Endothelial cell of umbilical vein (primary cell): ENCODE data around the gene CRYBG3. TPM values are rescaled to one million over a fixed set of nuclear protein-coding genes. Genes with fewer than 3 reads are reported as not detected.

Experiments
- BruUV-seq: library from RNA; stranded (reverse); fragments of 400-500 nt; replicated peaks from 2 replicates; lab custom pipeline; 2021; lab: Mats Ljungman, UMichigan
- CTCF ChIA-PET: fragments of 300-600, 350-600 bp; sonication (Branson Sonifier 250); formaldehyde crosslinking; loops from one replicate; lab custom pipeline; 2021; ENCODE audit warnings: antibody characterized with exemption, inconsistent platforms; lab: Charles Lee
- POLR2A ChIA-PET: fragments of 300-600, 350-600 bp; sonication (Branson Sonifier 250); formaldehyde crosslinking; loops from one replicate; lab custom pipeline; 2021; ENCODE audit warnings: antibody characterized with exemption, inconsistent platforms; lab: Charles Lee
- DNase-seq: peaks from one replicate; pipeline ENCODE4 v3.0.0-alpha.2; 2011; ENCODE audit warnings: low read depth, low spot score
- FAIRE-seq: peaks from 2 replicates; lab custom pipeline; 2011; peaks lifted over from hg19 to GRCh38; lab: Jason Lieb, UNC
- H2AFZ ChIP-seq: 2 replicates; pipeline ENCODE4 v1.6.0; 2012; ENCODE audit warnings: low read depth, low read length, control low read depth, inconsistent platforms
- H3K27ac ChIP-seq: 2 replicates; pipeline ENCODE4 v1.5.1; 2011; ENCODE audit warnings: low read depth, mild to moderate bottlenecking, control low read depth, low read length, moderate library complexity; ENCODE audit not compliant: insufficient read depth
- H3K27me3 ChIP-seq, 2 experiments: 2 replicates each; pipeline versions ENCODE4 v1.6.0 to v1.6.1; 2011; ENCODE audit warnings: low read length in 2 of 2, mixed read lengths in 1 of 2; ENCODE audit not compliant: control insufficient read depth in 2 of 2, insufficient read depth in 2 of 2
- H3K36me3 ChIP-seq, 2 experiments: 2 replicates in 1 of 2; 3 replicates in 1 of 2; pipeline ENCODE4 v1.5.1; 2011; ENCODE audit warnings: low read length in 2 of 2, mild to moderate bottlenecking in 1 of 2, moderate library complexity in 1 of 2; ENCODE audit not compliant: control insufficient read depth in 2 of 2, insufficient read depth in 2 of 2; ENCODE audit errors: extremely low read depth in 1 of 2
- H3K4me1 ChIP-seq: 3 replicates; pipeline ENCODE4 v1.5.1; 2011; ENCODE audit warnings: mild to moderate bottlenecking, low read length; ENCODE audit not compliant: control insufficient read depth, insufficient read depth; ENCODE audit errors: extremely low read depth
- H3K4me2 ChIP-seq: 2 replicates; pipeline ENCODE4 v1.6.1; 2011; ENCODE audit warnings: low read length, control low read depth, mixed read lengths; ENCODE audit not compliant: insufficient read depth
- H3K4me3 ChIP-seq, 3 experiments: fragments of 200-600 bp in 1 of 3; sonication (generic), shearing (Covaris generic) in 1 of 3; replicated peaks in 1 of 3; 2 replicates each; pipeline ENCODE4 v1.5.1; 2011 to 2016; ENCODE audit warnings: control low read depth in 3 of 3, low read length in 3 of 3, mild to moderate bottlenecking in 2 of 3, inconsistent platforms in 1 of 3, low read depth in 1 of 3, moderate library complexity in 1 of 3; ENCODE audit not compliant: insufficient read depth in 1 of 3
- H3K79me2 ChIP-seq: 2 replicates; pipeline ENCODE4 v1.6.0; 2012; ENCODE audit warnings: low read length, inconsistent platforms; ENCODE audit not compliant: control insufficient read depth, insufficient read depth
- H3K9ac ChIP-seq: replicated peaks from 2 replicates; pipeline ENCODE3; 2011; ENCODE audit warnings: low read length, control low read depth; ENCODE audit not compliant: insufficient read depth; ENCODE audit errors: extremely low read depth
- H3K9me1 ChIP-seq: replicated peaks from 3 replicates; pipeline ENCODE4 v1.6.0; 2011; ENCODE audit warnings: mild to moderate bottlenecking, low read length; ENCODE audit not compliant: control insufficient read depth, insufficient read depth; ENCODE audit errors: extremely low read depth
- H3K9me3 ChIP-seq: replicated peaks from 2 replicates; pipeline ENCODE4 v1.5.1; 2012; ENCODE audit warnings: low read length, inconsistent platforms; ENCODE audit not compliant: control insufficient read depth, insufficient read depth
- H4K20me1 ChIP-seq: replicated peaks from 2 replicates; pipeline ENCODE3; 2011; ENCODE audit warnings: mild to moderate bottlenecking, low read length; ENCODE audit not compliant: control insufficient read depth, insufficient read depth; ENCODE audit errors: extremely low read depth
- EZH2 ChIP-seq: IDR thresholded peaks from 2 replicates; pipeline ENCODE4 v1.6.1; 2012; ENCODE audit warnings: borderline replicate concordance, low read depth, mild to moderate bottlenecking, moderate library complexity, low read length, inconsistent platforms; ENCODE audit not compliant: severe bottlenecking
- FOS ChIP-seq: IDR thresholded peaks from 2 replicates; pipeline ENCODE4 v1.6.1; 2011; ENCODE audit warnings: mild to moderate bottlenecking, low read length, moderate library complexity, borderline replicate concordance; ENCODE audit not compliant: insufficient read depth
- GATA2 ChIP-seq: IDR thresholded peaks from 2 replicates; pipeline ENCODE4 v1.7.0; 2011; ENCODE audit warnings: low read depth, mild to moderate bottlenecking, moderate library complexity, mixed read lengths, low read length; ENCODE audit not compliant: insufficient read length, insufficient read depth
- JUN ChIP-seq: IDR thresholded peaks from 2 replicates; pipeline ENCODE4 v1.6.1; 2011; ENCODE audit warnings: borderline replicate concordance, low read depth; ENCODE audit not compliant: insufficient read length, insufficient read depth
- MAX ChIP-seq: IDR thresholded peaks from 2 replicates; pipeline ENCODE4 v1.6.1; 2011; ENCODE audit not compliant: insufficient read depth, insufficient read length
- MYC ChIP-seq: IDR thresholded peaks from one replicate; pipeline ENCODE4 v1.6.1; 2011; ENCODE audit warnings: mild to moderate bottlenecking, low read depth, low read length
- POLR2A ChIP-seq: IDR thresholded peaks from 2 replicates; pipeline ENCODE4 v1.6.1; 2012; ENCODE audit warnings: low read depth, mild to moderate bottlenecking, control low read depth, low read length
- POLR2AphosphoS5 ChIP-seq: IDR thresholded peaks from 2 replicates; pipeline ENCODE4 v1.6.1; 2012; ENCODE audit warnings: low read depth, mild to moderate bottlenecking, control low read depth, low read length, moderate library complexity; ENCODE audit not compliant: insufficient read depth
- dilution Hi-C: fragments of 300-500 bp; cut with MboI; formaldehyde crosslinking; loops from one replicate; pipeline ENCODE4 v1.15.0; 2019; ENCODE audit warnings: low sequenced_read_pairs; ENCODE audit not compliant: extremely low pct_ligation_motif_present
- intact Hi-C: fragments of 100-400 bp; cut with micrococcal nuclease; formaldehyde crosslinking; loops from one replicate; pipeline ENCODE4 v1.10.0; 2022
- polyA plus RNA-seq, 4 experiments: library from polyadenylated mRNA; depleted of rRNA in 3 of 4; stranded (reverse) in 3 of 4; unstranded in 1 of 4; fragments of >200 nt; gene quantifications; 2 replicates each; pipeline versions ENCODE4 v1.2.1 to v1.2.3, GENCODE V29; 2011 to 2012; ENCODE audit warnings: missing spikeins in 1 of 4
- total RNA-seq: library from RNA; stranded (reverse); gene quantifications from 2 replicates; pipeline ENCODE4 v1.2.3, GENCODE V29; 2021
- TF ChIP-seq, protein P1 (sequence below), 2 donors: IDR thresholded peaks; 1 replicate in 1 of 2; 2 replicates in 1 of 2; pipeline ENCODE4 v1.5.1; 2011; ENCODE audit warnings: low read length in 2 of 2, mild to moderate bottlenecking in 2 of 2, moderate library complexity in 2 of 2, control low read depth in 1 of 2, inconsistent platforms in 1 of 2, low read depth in 1 of 2; ENCODE audit not compliant: insufficient read depth in 1 of 2; ENCODE audit errors: extremely low read depth in 1 of 2

Gene CRYBG3
- total and polyA plus RNA-seq, 2 donors (not counting 3 experiments of a cell fraction or from before 2014, with no cell fraction given), result 2.8 to 15.0 TPM

DNA sequence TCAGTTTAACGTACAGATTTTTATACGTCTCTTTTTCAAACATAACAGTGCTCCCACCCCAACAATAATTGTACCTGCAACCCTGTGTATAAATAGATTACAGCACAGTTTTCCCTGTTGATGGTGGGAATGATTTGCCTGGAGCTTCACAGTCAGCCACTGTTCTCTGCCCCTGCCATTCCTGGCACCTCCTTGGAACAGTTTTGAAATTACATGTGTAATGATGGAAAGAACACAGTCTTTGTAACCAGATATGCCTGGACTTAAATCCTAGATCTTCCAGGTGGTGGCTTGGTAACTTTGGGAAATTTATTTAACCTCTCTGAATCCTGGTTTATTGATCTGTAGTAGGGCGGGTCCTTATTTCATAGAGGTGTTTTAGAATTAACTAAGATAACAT lies 27.0 kb downstream of the CRYBG3 start:
- no peak overlapping the region for H3K4me2 ChIP-seq
- intact Hi-C loops (no loop called here), dilution Hi-C loops (no loop called here)
- ChIA-PET CTCF (interaction anchor here (1.2 kb wide), 1 partner anchor 8 kb away, joined by 3 read pairs; no protein-coding TSS in a partner anchor), POLR2A (no interaction called here)
- FAIRE-seq, result no peak
- H3K27ac ChIP-seq, result no peak overlapping the region
- no peak overlapping the region for H3K9ac ChIP-seq
- H3K27me3 ChIP-seq, result no peaks in the 10 kb centered on the region
- no peaks in the 10 kb centered on the region for H3K79me2 ChIP-seq
- BruUV-seq, result no TSS peak
- no peak for TF ChIP-seq FOS
- TF ChIP-seq, protein P1, sequence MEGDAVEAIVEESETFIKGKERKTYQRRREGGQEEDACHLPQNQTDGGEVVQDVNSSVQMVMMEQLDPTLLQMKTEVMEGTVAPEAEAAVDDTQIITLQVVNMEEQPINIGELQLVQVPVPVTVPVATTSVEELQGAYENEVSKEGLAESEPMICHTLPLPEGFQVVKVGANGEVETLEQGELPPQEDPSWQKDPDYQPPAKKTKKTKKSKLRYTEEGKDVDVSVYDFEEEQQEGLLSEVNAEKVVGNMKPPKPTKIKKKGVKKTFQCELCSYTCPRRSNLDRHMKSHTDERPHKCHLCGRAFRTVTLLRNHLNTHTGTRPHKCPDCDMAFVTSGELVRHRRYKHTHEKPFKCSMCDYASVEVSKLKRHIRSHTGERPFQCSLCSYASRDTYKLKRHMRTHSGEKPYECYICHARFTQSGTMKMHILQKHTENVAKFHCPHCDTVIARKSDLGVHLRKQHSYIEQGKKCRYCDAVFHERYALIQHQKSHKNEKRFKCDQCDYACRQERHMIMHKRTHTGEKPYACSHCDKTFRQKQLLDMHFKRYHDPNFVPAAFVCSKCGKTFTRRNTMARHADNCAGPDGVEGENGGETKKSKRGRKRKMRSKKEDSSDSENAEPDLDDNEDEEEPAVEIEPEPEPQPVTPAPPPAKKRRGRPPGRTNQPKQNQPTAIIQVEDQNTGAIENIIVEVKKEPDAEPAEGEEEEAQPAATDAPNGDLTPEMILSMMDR (IDR thresholded peaks at IDR 0.05; ENCODE audit: extremely low read depth in 1 of 2, insufficient read depth in 1 of 2, low read depth in 1 of 2, low read length in 2 of 2), result no peak
- TF ChIP-seq EZH2, result no peak
- no peak for TF ChIP-seq MYC
- TF ChIP-seq POLR2A, result no peak
- TF ChIP-seq JUN, result no peak
- no peak for TF ChIP-seq POLR2AphosphoS5
- TF ChIP-seq MAX, result no peak
- TF ChIP-seq GATA2, result no peak
- H3K4me1 ChIP-seq, result no peaks in the 10 kb centered on the region
- H3K36me3 ChIP-seq, result peaks cover 0 to 4% of the 10 kb centered on the region in 2 experiments
- no peaks in the 10 kb centered on the region for H4K20me1 ChIP-seq
- no peaks in the 10 kb centered on the region for H3K9me1 ChIP-seq
- no peak overlapping the region for H3K4me3 ChIP-seq
- no peak overlapping the region for H2AFZ ChIP-seq
- no peak for DNase-seq
- no peaks in the 10 kb centered on the region for H3K9me3 ChIP-seq
